ENCODE data around the gene SRGAP1.
"Not testable (repeated sequence)": the region's sequence is repeated elsewhere in the genome, so short reads cannot be mapped to it uniquely, and the experiment has no call there.

GRCh38 chr12:64121086-64121485, 276.6 kb downstream of the SRGAP1 start:
- TF ChIP-seq ZNF704 (tag by site-specific recombination; IDR thresholded peaks at IDR 0.05); ZNF133 (tag by site-specific recombination; IDR thresholded peaks at IDR 0.05); CTCF (tag by site-specific recombination; IDR thresholded peaks at IDR 0.05); PATZ1 (tag by site-specific recombination; IDR thresholded peaks at IDR 0.05); ZNF626 (tag by site-specific recombination; IDR thresholded peaks at IDR 0.05); TCF7L2 (IDR thresholded peaks at IDR 0.05; ENCODE audit: borderline replicate concordance, low read depth, low read length); ZNF138 (tag by site-specific recombination; IDR thresholded peaks at IDR 0.05; ENCODE audit: borderline replicate concordance); ZNF610 (tag by site-specific recombination; IDR thresholded peaks at IDR 0.05; ENCODE audit: borderline replicate concordance): not testable (repeated sequence)
